Glutamatergic neuron (in vitro differentiated cells): ENCODE data around the gene TPI1. TPM values are rescaled to one million over a fixed set of nuclear protein-coding genes. Genes with fewer than 3 reads are reported as not detected.

ENCODE experiments used
- DNase-seq: peaks from one replicate; pipeline ENCODE4 v3.0.0; 2022
- H3K27ac Mint-ChIP-seq: one replicate; pipeline ENCODE4 v1.8.0; 2020; ENCODE audit warnings: mild to moderate bottlenecking, mixed read lengths, inconsistent platforms; ENCODE audit not compliant: unreplicated experiment
- H3K27me3 Mint-ChIP-seq: one replicate; pipeline ENCODE4 v1.8.0; 2020; ENCODE audit warnings: mild to moderate bottlenecking, moderate library complexity, mixed read lengths, inconsistent platforms; ENCODE audit not compliant: unreplicated experiment
- H3K36me3 Mint-ChIP-seq: one replicate; pipeline ENCODE4 v1.8.0; 2020; ENCODE audit warnings: mild to moderate bottlenecking, mixed read lengths, inconsistent platforms; ENCODE audit not compliant: unreplicated experiment
- H3K4me1 Mint-ChIP-seq: one replicate; pipeline ENCODE4 v1.8.0; 2020; ENCODE audit warnings: mild to moderate bottlenecking, low read depth, mixed read lengths, inconsistent platforms; ENCODE audit not compliant: unreplicated experiment
- H3K4me3 Mint-ChIP-seq: one replicate; pipeline ENCODE4 v1.8.0; 2020; ENCODE audit warnings: mild to moderate bottlenecking, mixed read lengths, inconsistent platforms; ENCODE audit not compliant: unreplicated experiment
- H3K9me3 Mint-ChIP-seq: one replicate; pipeline ENCODE4 v1.8.0; 2020; ENCODE audit warnings: mild to moderate bottlenecking, moderate library complexity, mixed read lengths, inconsistent platforms; ENCODE audit not compliant: unreplicated experiment
- total RNA-seq: library from RNA; stranded (reverse); fragmentation: NEBNext Ultra II Directional; extraction: Animal tissue kit (Norgen Biotek cat#: 25700); gene quantifications from one replicate; pipeline ENCODE4 v1.2.1, GENCODE V29; 2021; ENCODE audit not compliant: unreplicated experiment
- TF ChIP-seq, protein P1 (sequence below): fragments of 200-600 bp; sonication (generic); IDR thresholded peaks from one replicate; pipeline ENCODE4 v1.5.0; 2021; ENCODE audit not compliant: partially characterized antibody, unreplicated experiment

TPI1 gene
- total RNA-seq, 1 donor from 2014 or later = 663 TPM

DNA sequence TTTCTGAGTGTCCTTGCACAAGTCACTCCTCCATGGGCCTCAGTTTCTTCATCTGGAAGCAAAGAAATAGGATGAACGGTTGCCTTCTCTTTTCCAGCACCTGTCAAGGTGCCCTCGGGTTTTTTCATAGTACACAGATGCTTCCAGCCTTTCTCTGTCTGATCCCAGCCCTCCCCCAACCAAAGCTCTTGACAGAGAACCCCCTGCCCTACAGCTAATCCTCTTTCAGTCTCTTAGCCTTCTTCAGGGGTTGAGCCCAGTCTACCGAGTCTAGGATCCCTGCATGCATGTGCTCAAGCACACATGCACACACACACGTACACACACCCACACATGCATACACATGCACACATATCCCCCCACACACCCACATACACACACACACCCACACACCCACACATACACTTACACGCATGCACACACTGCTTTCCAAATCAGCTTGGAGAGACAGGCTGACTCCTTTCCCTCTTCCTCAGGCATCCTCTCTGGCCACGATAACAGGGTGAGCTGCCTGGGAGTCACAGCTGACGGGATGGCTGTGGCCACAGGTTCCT lies 20.9 kb upstream of the TPI1 start:
- Mint-ChIP-seq H3K4me1 (peaks cover 9% of the 10 kb centered on the region), H3K4me3 (no peak overlapping the region), H3K27me3 (peaks cover 12% of the 10 kb centered on the region), H3K36me3 (no peaks in the 10 kb centered on the region), H3K27ac (no peak overlapping the region), H3K9me3 (peaks cover 8% of the 10 kb centered on the region)
- DNase-seq = no peak
- TF ChIP-seq, protein P1, sequence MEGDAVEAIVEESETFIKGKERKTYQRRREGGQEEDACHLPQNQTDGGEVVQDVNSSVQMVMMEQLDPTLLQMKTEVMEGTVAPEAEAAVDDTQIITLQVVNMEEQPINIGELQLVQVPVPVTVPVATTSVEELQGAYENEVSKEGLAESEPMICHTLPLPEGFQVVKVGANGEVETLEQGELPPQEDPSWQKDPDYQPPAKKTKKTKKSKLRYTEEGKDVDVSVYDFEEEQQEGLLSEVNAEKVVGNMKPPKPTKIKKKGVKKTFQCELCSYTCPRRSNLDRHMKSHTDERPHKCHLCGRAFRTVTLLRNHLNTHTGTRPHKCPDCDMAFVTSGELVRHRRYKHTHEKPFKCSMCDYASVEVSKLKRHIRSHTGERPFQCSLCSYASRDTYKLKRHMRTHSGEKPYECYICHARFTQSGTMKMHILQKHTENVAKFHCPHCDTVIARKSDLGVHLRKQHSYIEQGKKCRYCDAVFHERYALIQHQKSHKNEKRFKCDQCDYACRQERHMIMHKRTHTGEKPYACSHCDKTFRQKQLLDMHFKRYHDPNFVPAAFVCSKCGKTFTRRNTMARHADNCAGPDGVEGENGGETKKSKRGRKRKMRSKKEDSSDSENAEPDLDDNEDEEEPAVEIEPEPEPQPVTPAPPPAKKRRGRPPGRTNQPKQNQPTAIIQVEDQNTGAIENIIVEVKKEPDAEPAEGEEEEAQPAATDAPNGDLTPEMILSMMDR = no peak

DNA sequence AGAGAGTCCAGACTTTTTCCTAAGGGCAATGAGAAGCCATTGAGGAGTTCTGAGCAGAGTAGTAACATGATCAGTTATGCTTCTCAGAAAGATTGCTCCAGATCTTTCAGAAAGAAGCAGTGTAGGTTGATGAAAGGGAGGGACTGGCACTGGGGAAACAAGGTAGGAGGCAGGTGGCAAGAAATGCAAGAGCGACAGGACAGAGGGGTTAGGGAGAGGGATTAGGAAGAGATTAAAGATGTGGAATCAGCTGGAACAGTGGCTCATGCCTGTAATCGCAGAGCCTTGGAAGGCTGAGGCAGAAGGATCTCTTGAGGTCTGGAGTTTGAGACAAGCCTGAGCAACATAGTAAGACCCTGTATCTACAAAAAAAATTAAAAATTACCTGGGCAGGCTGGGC lies 19.7 kb upstream of the TPI1 start:
- DNase-seq = no peak
- Mint-ChIP-seq H3K27ac (peak overlapping the region; percentile 25), H3K4me1 (peaks cover 4% of the 10 kb centered on the region), H3K9me3 (peaks cover 9% of the 10 kb centered on the region), H3K27me3 (peaks cover 17% of the 10 kb centered on the region), H3K4me3 (no peak overlapping the region), H3K36me3 (no peaks in the 10 kb centered on the region)
- TF ChIP-seq, protein P1 = no peak

DNA sequence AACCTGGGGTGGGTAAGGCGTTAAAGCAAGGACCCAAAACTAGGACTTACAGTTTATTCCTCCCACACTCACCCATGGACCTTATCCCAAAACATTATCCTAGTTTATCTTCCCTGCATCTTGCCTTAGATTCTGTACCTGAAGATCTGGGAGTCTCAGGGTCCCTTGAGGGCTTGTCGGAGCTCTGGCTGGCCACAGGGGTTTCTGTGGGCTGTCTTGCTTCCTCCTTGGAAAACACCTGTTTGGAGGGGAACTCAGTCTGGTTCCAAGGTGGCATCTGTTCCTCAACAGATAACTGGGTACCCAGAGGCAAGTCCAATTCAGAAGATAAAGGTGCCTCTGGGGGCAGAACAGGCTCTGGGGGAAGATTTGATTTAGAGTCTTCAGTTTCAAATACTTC lies 17.9 kb upstream of the TPI1 start:
- Mint-ChIP-seq H3K27ac (no peak overlapping the region), H3K4me1 (peaks cover 13% of the 10 kb centered on the region), H3K27me3 (peaks cover 15% of the 10 kb centered on the region), H3K9me3 (peaks cover 9% of the 10 kb centered on the region), H3K36me3 (no peaks in the 10 kb centered on the region), H3K4me3 (no peak overlapping the region)
- TF ChIP-seq, protein P1 = no peak
- DNase-seq = no peak

DNA sequence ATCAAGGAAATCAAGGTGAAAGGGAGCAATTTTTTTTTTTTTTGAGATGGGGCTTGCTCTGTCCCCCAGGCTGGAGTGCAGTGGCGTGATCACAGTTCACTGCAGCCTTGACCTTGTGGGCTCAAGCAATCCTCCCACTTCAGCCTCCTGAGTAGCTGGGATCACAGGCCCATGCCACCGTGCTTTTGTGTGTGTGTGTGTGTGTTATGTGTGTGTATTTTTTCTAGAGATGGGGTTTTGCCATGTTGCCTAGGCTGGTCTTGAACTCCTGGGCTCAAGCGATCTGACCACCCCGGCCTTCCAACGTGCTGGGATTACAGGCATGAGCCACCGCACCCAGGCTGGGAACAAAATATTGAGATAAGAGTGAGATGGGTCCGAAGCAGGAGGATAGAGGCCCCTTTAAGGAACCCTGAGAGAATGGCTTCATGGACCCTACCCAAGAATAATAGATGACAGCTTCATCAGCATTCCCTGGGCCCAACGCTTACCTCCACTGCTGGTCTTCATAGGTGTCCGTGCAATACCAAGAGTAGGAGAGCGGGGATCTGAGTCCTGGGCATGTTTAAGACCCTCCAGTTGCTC lies 17.3 kb upstream of the TPI1 start:
- Mint-ChIP-seq H3K36me3 (no peaks in the 10 kb centered on the region), H3K27ac (peak overlapping the region; percentile 39), H3K4me3 (peak overlapping the region; percentile 98), H3K4me1 (peaks cover 13% of the 10 kb centered on the region), H3K27me3 (peaks cover 10% of the 10 kb centered on the region), H3K9me3 (peaks cover 9% of the 10 kb centered on the region)
- no peak for DNase-seq
- TF ChIP-seq, protein P1 = no peak

DNA sequence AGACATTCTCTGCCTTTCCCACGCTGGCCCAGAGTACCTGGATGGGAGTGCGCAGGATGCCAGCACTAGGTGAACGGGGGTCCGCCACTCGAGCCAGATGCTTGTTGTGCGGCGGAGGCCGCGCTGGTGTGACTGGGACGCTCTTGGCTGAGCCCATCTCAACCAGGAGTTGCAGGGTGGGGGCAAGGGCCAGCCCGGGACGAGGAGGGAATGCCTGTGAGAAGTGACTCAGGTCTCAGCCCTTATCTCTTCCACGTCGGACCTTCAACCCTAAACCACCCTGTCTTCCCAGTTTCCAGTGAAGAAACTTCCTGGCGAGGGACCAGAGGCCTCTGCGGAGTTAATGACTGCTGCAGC lies 16.6 kb upstream of the TPI1 start:
- no peak for DNase-seq
- Mint-ChIP-seq H3K27ac (no peak overlapping the region), H3K4me1 (peaks cover 13% of the 10 kb centered on the region), H3K4me3 (peak overlapping the region; percentile 98), H3K9me3 (peaks cover 11% of the 10 kb centered on the region), H3K36me3 (no peaks in the 10 kb centered on the region), H3K27me3 (peaks cover 10% of the 10 kb centered on the region)
- TF ChIP-seq, protein P1 = no peak
